HS-27A (cell line): ENCODE measurements around the gene DUOX2.
"Not testable (repeated sequence)": the region's sequence is repeated elsewhere in the genome, so short reads cannot be mapped to it uniquely, and the experiment has no call there.

ENCODE experiments used
- DNase-seq: peaks from one replicate; pipeline ENCODE4 v3.0.0-alpha.2; 2012; ENCODE audit warnings: low read depth, missing footprints

DUOX2 gene

GRCh38 chr15:45138814-45139765, 25.1 kb upstream of the DUOX2 start:
- no peak for DNase-seq

GRCh38 chr15:45137703-45138102, 23.7 kb upstream of the DUOX2 start:
- no peak for DNase-seq

GRCh38 chr15:45136378-45136764, 22.4 kb upstream of the DUOX2 start:
- DNase-seq = no peak

GRCh38 chr15:45135705-45136377, 21.9 kb upstream of the DUOX2 start:
- DNase-seq = not testable (repeated sequence)

- no peak for DNase-seq
Measured at GRCh38 chr15:45134682-45135604, 21.0 kb upstream of the DUOX2 start.

GRCh38 chr15:45134046-45134445, 20.1 kb upstream of the DUOX2 start:
- DNase-seq = no peak

GRCh38 chr15:45133561-45133920, 19.6 kb upstream of the DUOX2 start:
- no peak for DNase-seq

GRCh38 chr15:45132844-45133560, 19.0 kb upstream of the DUOX2 start:
- DNase-seq = no peak

GRCh38 chr15:45131510-45131909, 17.5 kb upstream of the DUOX2 start:
- DNase-seq = no peak

- no peak for DNase-seq
Measured at GRCh38 chr15:45130291-45131000, 16.5 kb upstream of the DUOX2 start.

GRCh38 chr15:45129651-45130129, 15.7 kb upstream of the DUOX2 start, which contains the start of the genes DUOX1 and DUOXA1:
TSS of gene DUOX1 (plus strand) at chr15:45129994. CDS start at chr15:45131967, 1,973 bp downstream.
TSS of gene DUOXA1 (minus strand) at chr15:45129879. CDS start at chr15:45123014, 6,865 bp downstream.
- no peak for DNase-seq

- DNase-seq = no peak
Measured at GRCh38 chr15:45128971-45129639, 15.1 kb upstream of the DUOX2 start.

GRCh38 chr15:45126535-45127158, 12.7 kb upstream of the DUOX2 start:
- no peak for DNase-seq

- no peak for DNase-seq
Measured at GRCh38 chr15:45123397-45123796, 9.4 kb upstream of the DUOX2 start.

GRCh38 chr15:45122719-45123118, 8.7 kb upstream of the DUOX2 start:
- DNase-seq = no peak

GRCh38 chr15:45121706-45122417, 7.9 kb upstream of the DUOX2 start:
- DNase-seq = peak; percentile 51

GRCh38 chr15:45121020-45121419, 7.0 kb upstream of the DUOX2 start:
- DNase-seq = no peak

GRCh38 chr15:45120081-45120972, 6.4 kb upstream of the DUOX2 start:
- DNase-seq = no peak
